Measurements from ENCODE around the gene DNAH17. TPM values are rescaled to one million over a fixed set of nuclear protein-coding genes. Genes with fewer than 3 reads are reported as not detected.

Gene DNAH17
- total RNA-seq, 1 donor from 2014 or later = under 0.01 TPM

DNA sequence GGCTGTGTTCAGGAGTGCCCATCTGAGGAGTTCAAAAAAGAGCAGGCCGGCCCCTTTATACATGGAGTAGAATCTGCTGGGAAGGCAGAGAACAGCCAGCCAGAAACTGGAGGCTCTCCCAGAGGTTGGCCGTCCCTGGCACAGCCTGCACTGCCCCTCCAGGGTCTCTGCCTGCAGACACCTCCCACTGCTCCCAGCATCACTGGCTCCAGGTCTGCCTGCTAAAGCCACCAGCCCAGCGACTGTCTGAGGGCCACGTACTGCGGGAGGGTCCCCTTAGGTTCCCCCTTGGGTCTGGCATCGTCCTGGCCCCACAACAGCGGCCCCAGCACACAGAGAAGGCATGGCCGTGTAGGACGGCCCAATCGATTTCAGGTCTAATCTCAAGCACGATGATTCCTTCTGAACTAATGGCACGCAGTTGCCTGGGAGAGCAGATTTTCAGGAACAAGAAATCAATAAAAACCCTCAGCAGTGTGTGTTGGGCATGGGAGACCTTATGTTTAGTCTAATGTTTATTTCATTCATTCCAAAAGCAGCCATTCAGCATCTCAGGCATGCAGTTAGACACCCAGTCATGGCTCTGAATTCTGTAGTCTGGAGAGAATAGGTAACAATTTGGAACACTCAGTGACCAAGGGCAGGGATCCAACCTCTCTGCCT is 103.1 kb downstream of the DNAH17 start:
- no peaks in the 10 kb centered on the region for H3K36me3 ChIP-seq (ENCODE audit: control insufficient read depth, insufficient read depth, low read length)
- no peak overlapping the region for H3K4me3 ChIP-seq (ENCODE audit: low read depth, low read length)
- DNase-seq (ENCODE audit: low read depth) (no peak), FAIRE-seq (no peak)
- H3K27me3 ChIP-seq (ENCODE audit: control insufficient read depth, insufficient read depth, low read length) = peaks cover 3% of the 10 kb centered on the region
- TF ChIP-seq, protein P1, sequence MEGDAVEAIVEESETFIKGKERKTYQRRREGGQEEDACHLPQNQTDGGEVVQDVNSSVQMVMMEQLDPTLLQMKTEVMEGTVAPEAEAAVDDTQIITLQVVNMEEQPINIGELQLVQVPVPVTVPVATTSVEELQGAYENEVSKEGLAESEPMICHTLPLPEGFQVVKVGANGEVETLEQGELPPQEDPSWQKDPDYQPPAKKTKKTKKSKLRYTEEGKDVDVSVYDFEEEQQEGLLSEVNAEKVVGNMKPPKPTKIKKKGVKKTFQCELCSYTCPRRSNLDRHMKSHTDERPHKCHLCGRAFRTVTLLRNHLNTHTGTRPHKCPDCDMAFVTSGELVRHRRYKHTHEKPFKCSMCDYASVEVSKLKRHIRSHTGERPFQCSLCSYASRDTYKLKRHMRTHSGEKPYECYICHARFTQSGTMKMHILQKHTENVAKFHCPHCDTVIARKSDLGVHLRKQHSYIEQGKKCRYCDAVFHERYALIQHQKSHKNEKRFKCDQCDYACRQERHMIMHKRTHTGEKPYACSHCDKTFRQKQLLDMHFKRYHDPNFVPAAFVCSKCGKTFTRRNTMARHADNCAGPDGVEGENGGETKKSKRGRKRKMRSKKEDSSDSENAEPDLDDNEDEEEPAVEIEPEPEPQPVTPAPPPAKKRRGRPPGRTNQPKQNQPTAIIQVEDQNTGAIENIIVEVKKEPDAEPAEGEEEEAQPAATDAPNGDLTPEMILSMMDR (IDR thresholded peaks at IDR 0.05; ENCODE audit: insufficient read depth, low read length, severe bottlenecking) = no peak

- FAIRE-seq (no peak), DNase-seq (ENCODE audit: low read depth) (no peak)
- H3K27me3 ChIP-seq (ENCODE audit: control insufficient read depth, insufficient read depth, low read length) = peaks cover 3% of the 10 kb centered on the region
- TF ChIP-seq, protein P1 (IDR thresholded peaks at IDR 0.05; ENCODE audit: insufficient read depth, low read length, severe bottlenecking) = no peak
- no peaks in the 10 kb centered on the region for H3K36me3 ChIP-seq (ENCODE audit: control insufficient read depth, insufficient read depth, low read length)
- H3K4me3 ChIP-seq (ENCODE audit: low read depth, low read length) = no peak overlapping the region
Observed at GRCh38 chr17:78472035-78472905, 104.9 kb downstream of the DNAH17 start.

DNA sequence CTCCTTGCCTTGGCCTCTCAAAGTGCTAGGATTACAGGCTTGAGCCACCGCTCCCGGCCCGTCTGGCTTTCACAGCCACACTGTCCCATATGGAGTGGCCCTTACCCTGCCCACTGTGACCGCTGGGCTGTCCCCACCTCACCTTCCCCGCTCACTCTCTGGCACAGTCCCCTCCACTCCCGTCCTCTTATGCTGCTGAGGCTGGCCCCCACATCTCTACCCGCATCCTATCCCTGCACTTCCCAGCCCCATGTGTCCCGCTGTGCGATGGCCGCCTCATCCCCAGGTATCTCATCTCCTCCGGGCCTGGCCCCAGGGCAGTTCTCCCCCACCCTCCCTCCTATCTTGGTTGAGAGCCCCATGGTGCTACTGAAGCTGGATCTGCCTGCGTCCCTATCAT is 105.6 kb downstream of the DNAH17 start:
- DNase-seq (ENCODE audit: low read depth) (no peak), FAIRE-seq (no peak)
- H3K27me3 ChIP-seq (ENCODE audit: control insufficient read depth, insufficient read depth, low read length) = peaks cover 3% of the 10 kb centered on the region
- no peaks in the 10 kb centered on the region for H3K36me3 ChIP-seq (ENCODE audit: control insufficient read depth, insufficient read depth, low read length)
- H3K4me3 ChIP-seq (ENCODE audit: low read depth, low read length) = no peak overlapping the region
- TF ChIP-seq, protein P1 (IDR thresholded peaks at IDR 0.05; ENCODE audit: insufficient read depth, low read length, severe bottlenecking) = no peak

GRCh38 chr17:78469443-78469842 is 107.8 kb downstream of the DNAH17 start:
- H3K4me3 ChIP-seq (ENCODE audit: low read depth, low read length) = no peak overlapping the region
- DNase-seq (ENCODE audit: low read depth) (no peak), FAIRE-seq (no peak)
- no peaks in the 10 kb centered on the region for H3K27me3 ChIP-seq (ENCODE audit: control insufficient read depth, insufficient read depth, low read length)
- TF ChIP-seq, protein P1 (IDR thresholded peaks at IDR 0.05; ENCODE audit: insufficient read depth, low read length, severe bottlenecking) = no peak
- H3K36me3 ChIP-seq (ENCODE audit: control insufficient read depth, insufficient read depth, low read length) = no peaks in the 10 kb centered on the region

GRCh38 chr17:78468366-78468765 is 108.8 kb downstream of the DNAH17 start:
- Histone ChIP-seq H3K36me3 (ENCODE audit: control insufficient read depth, insufficient read depth, low read length) (no peaks in the 10 kb centered on the region), H3K27me3 (ENCODE audit: control insufficient read depth, insufficient read depth, low read length) (no peaks in the 10 kb centered on the region), H3K4me3 (ENCODE audit: low read depth, low read length) (no peak overlapping the region)
- TF ChIP-seq, protein P1 (IDR thresholded peaks at IDR 0.05; ENCODE audit: insufficient read depth, low read length, severe bottlenecking) = no peak
- DNase-seq (ENCODE audit: low read depth) (no peak), FAIRE-seq (no peak)

Measured in bronchial epithelial cell (primary cell).